ENCODE results near the gene BRI3. TPM values are rescaled to one million over a fixed set of nuclear protein-coding genes. Genes with fewer than 3 reads are reported as not detected.

BRI3 gene
- total RNA-seq, 1 experiment from 2014 or later = 344 TPM

- H3K27ac ChIP-seq (ENCODE audit: low read length) = peak overlapping the region; percentile 24; the same call in 1 of the 2 replicates
These were observed 47.8 kb downstream of the BRI3 start for GRCh38 chr7:98329100-98329790.

GRCh38 chr7:98329791-98330373 is 48.4 kb downstream of the BRI3 start:
- H3K4me3 ChIP-seq (ENCODE audit: low read depth in 2 of 2, low read length in 2 of 2) = no peak overlapping the region
- DNase-seq (ENCODE audit: low read depth, low spot score) = no peak
- no peaks in the 10 kb centered on the region for H3K27me3 ChIP-seq (ENCODE audit: control insufficient read depth, insufficient read depth, low read length)
- in situ Hi-C loops (cut with HindIII; ENCODE audit: low pct_unique_long_range_greater_than_20kb, low sequenced_read_pairs) (no loop called here), intact Hi-C loops (cut with micrococcal nuclease; ENCODE audit: unreplicated experiment) (no loop called here)
- no peak for ATAC-seq
- H3K4me1 ChIP-seq (ENCODE audit: control insufficient read depth, insufficient read depth, low read length) = no peaks in the 10 kb centered on the region
- BruUV-seq (replicated peaks) = no TSS peak
- POLR2A ChIA-PET = no interaction called here
- no peak for TF ChIP-seq POLR2AphosphoS5 (IDR thresholded peaks at IDR 0.05; ENCODE audit: low read depth, low read length)
- no peak for TF ChIP-seq SIN3A (IDR thresholded peaks at IDR 0.05; ENCODE audit: borderline replicate concordance, insufficient read depth, low read depth, low read length)
- TF ChIP-seq REST (IDR thresholded peaks at IDR 0.05; ENCODE audit: insufficient read depth in 1 of 2, low read depth in 2 of 2, low read length in 1 of 2) = no peak
- no peak for TF ChIP-seq CTCF (IDR thresholded peaks at IDR 0.05)
- no peak for TF ChIP-seq TCF7L2 (IDR thresholded peaks at IDR 0.05; ENCODE audit: low read depth, low read length)
- CTCF ChIA-PET = no interaction called here
- no peaks in the 10 kb centered on the region for H3K9me3 ChIP-seq (ENCODE audit: control insufficient read depth, insufficient read depth, low read depth, low read length)
- H3K36me3 ChIP-seq (ENCODE audit: control insufficient read depth, insufficient read depth, low read length) = no peaks in the 10 kb centered on the region
- no peak overlapping the region for H3K27ac ChIP-seq (ENCODE audit: low read length)

More at GRCh38 chr7:98329100-98329790, 47.8 kb downstream of the BRI3 start:
- Histone ChIP-seq H3K4me3 (ENCODE audit: low read depth in 2 of 2, low read length in 2 of 2) (no peak overlapping the region), H3K9me3 (ENCODE audit: control insufficient read depth, insufficient read depth, low read depth, low read length) (no peaks in the 10 kb centered on the region), H3K27me3 (ENCODE audit: control insufficient read depth, insufficient read depth, low read length) (no peaks in the 10 kb centered on the region), H3K4me1 (ENCODE audit: control insufficient read depth, insufficient read depth, low read length) (no peaks in the 10 kb centered on the region), H3K36me3 (ENCODE audit: control insufficient read depth, insufficient read depth, low read length) (no peaks in the 10 kb centered on the region)
- POLR2A ChIA-PET = no interaction called here
- intact Hi-C loops (cut with micrococcal nuclease; ENCODE audit: unreplicated experiment) (no loop called here), in situ Hi-C loops (cut with HindIII; ENCODE audit: low pct_unique_long_range_greater_than_20kb, low sequenced_read_pairs) (no loop called here)
- BruUV-seq (replicated peaks) = no TSS peak
- ATAC-seq (no peak), DNase-seq (ENCODE audit: low read depth, low spot score) (no peak)
- CTCF ChIA-PET = no interaction called here
- TF ChIP-seq REST (IDR thresholded peaks at IDR 0.05; ENCODE audit: insufficient read depth in 1 of 2, low read depth in 2 of 2, low read length in 1 of 2) (no peak), CTCF (IDR thresholded peaks at IDR 0.05) (no peak), TCF7L2 (IDR thresholded peaks at IDR 0.05; ENCODE audit: low read depth, low read length) (no peak), SIN3A (IDR thresholded peaks at IDR 0.05; ENCODE audit: borderline replicate concordance, insufficient read depth, low read depth, low read length) (no peak), POLR2AphosphoS5 (IDR thresholded peaks at IDR 0.05; ENCODE audit: low read depth, low read length) (no peak)
